DND-41 (cell line): ENCODE data around the gene CDT1.

Experiments used
- EZH2 ChIP-seq: IDR thresholded peaks from 3 replicates; pipeline ENCODE4 v1.6.1; 2012; ENCODE audit warnings: borderline replicate concordance, low read depth, mild to moderate bottlenecking, moderate library complexity, low read length, inconsistent platforms; ENCODE audit not compliant: severe bottlenecking
- TF ChIP-seq, protein P1 (sequence below): IDR thresholded peaks from 2 replicates; pipeline ENCODE4 v1.5.1; 2012; ENCODE audit warnings: borderline replicate concordance, low read length, moderate library complexity, mild to moderate bottlenecking; ENCODE audit not compliant: poor library complexity, severe bottlenecking; ENCODE audit errors: extremely low read depth

DNA sequence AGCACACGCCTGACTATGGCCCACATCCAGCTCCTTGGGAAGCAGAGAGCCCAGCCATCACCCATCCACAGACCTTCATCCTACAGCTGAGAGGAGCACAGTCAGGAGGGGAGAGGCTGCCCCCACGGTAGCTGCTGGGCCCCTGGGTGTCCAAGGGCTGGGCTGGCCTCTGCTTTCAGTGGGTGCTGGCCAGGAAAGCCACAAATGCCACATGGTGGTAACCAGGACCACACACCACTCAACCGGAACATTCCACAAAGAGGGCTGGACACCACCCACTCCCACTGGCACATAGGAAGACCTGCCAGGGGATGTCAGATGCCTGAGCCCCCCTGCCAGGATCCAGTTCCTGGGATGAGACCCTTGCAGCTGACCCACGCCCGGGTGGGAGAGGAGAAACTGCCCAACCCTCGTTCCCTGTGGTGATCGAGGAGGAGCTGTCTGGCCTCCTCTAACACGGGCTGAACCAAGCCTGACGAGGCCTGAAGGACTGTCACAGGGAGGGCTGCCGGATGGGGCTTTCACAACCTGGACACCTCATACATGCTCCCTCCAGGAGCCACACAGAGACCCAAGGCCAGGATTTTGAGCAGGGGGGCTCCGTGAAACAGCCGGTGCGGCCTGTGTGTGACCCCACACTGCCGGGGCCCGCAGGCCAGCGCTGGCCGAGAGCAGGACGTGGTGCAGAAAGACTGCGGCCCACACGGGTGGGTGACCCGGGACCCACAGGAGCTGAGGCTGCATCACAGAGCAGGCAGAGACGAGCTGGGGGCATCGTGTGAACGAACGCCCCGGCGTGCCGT lies 49.3 kb upstream of the CDT1 start:
- TF ChIP-seq, protein P1, sequence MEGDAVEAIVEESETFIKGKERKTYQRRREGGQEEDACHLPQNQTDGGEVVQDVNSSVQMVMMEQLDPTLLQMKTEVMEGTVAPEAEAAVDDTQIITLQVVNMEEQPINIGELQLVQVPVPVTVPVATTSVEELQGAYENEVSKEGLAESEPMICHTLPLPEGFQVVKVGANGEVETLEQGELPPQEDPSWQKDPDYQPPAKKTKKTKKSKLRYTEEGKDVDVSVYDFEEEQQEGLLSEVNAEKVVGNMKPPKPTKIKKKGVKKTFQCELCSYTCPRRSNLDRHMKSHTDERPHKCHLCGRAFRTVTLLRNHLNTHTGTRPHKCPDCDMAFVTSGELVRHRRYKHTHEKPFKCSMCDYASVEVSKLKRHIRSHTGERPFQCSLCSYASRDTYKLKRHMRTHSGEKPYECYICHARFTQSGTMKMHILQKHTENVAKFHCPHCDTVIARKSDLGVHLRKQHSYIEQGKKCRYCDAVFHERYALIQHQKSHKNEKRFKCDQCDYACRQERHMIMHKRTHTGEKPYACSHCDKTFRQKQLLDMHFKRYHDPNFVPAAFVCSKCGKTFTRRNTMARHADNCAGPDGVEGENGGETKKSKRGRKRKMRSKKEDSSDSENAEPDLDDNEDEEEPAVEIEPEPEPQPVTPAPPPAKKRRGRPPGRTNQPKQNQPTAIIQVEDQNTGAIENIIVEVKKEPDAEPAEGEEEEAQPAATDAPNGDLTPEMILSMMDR: no peak
- no peak for TF ChIP-seq EZH2
